ENCODE data around the gene ARHGAP42. TPM values are rescaled to one million over a fixed set of nuclear protein-coding genes. Genes with fewer than 3 reads are reported as not detected.
"Not testable (repeated sequence)": the region's sequence is repeated elsewhere in the genome, so short reads cannot be mapped to it uniquely, and the experiment has no call there.

ARHGAP42 gene
- total RNA-seq, 1 experiment from 2014 or later, result 7.1 TPM

DNA sequence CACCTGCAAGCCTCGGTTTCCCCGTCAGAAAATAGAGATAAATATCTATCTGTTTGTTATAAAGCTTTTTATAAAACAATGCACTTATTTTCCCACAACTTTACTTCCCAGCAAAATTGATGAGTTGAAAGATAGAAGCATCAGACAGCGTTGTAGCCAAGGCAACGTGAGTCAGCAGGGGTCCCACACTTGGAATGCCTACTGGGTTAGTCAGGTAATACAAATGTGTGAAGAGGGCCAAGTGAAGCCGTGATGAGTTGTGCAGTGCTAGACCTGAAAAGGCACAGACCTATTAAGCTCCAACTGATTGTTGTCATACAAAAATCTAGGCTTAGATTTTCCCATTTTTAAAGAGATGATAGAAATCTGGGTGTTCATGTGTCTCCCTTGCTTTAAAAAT, 323.8 kb downstream of the ARHGAP42 start:
- TF ChIP-seq, protein P1, sequence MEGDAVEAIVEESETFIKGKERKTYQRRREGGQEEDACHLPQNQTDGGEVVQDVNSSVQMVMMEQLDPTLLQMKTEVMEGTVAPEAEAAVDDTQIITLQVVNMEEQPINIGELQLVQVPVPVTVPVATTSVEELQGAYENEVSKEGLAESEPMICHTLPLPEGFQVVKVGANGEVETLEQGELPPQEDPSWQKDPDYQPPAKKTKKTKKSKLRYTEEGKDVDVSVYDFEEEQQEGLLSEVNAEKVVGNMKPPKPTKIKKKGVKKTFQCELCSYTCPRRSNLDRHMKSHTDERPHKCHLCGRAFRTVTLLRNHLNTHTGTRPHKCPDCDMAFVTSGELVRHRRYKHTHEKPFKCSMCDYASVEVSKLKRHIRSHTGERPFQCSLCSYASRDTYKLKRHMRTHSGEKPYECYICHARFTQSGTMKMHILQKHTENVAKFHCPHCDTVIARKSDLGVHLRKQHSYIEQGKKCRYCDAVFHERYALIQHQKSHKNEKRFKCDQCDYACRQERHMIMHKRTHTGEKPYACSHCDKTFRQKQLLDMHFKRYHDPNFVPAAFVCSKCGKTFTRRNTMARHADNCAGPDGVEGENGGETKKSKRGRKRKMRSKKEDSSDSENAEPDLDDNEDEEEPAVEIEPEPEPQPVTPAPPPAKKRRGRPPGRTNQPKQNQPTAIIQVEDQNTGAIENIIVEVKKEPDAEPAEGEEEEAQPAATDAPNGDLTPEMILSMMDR (IDR thresholded peaks at IDR 0.05), result no peak
- TF ChIP-seq TCF7L2 (IDR thresholded peaks at IDR 0.05; ENCODE audit: low read depth, low read length), result no peak
- TF ChIP-seq, protein P2, sequence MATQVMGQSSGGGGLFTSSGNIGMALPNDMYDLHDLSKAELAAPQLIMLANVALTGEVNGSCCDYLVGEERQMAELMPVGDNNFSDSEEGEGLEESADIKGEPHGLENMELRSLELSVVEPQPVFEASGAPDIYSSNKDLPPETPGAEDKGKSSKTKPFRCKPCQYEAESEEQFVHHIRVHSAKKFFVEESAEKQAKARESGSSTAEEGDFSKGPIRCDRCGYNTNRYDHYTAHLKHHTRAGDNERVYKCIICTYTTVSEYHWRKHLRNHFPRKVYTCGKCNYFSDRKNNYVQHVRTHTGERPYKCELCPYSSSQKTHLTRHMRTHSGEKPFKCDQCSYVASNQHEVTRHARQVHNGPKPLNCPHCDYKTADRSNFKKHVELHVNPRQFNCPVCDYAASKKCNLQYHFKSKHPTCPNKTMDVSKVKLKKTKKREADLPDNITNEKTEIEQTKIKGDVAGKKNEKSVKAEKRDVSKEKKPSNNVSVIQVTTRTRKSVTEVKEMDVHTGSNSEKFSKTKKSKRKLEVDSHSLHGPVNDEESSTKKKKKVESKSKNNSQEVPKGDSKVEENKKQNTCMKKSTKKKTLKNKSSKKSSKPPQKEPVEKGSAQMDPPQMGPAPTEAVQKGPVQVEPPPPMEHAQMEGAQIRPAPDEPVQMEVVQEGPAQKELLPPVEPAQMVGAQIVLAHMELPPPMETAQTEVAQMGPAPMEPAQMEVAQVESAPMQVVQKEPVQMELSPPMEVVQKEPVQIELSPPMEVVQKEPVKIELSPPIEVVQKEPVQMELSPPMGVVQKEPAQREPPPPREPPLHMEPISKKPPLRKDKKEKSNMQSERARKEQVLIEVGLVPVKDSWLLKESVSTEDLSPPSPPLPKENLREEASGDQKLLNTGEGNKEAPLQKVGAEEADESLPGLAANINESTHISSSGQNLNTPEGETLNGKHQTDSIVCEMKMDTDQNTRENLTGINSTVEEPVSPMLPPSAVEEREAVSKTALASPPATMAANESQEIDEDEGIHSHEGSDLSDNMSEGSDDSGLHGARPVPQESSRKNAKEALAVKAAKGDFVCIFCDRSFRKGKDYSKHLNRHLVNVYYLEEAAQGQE (IDR thresholded peaks at IDR 0.05; ENCODE audit: insufficient read depth in 1 of 2, low read depth in 2 of 2, low read length in 1 of 2), result no peak
- no peak for TF ChIP-seq SIN3A (IDR thresholded peaks at IDR 0.05; ENCODE audit: borderline replicate concordance, insufficient read depth, low read depth, low read length)
- no peak for TF ChIP-seq POLR2AphosphoS5 (IDR thresholded peaks at IDR 0.05; ENCODE audit: low read depth, low read length)

DNA sequence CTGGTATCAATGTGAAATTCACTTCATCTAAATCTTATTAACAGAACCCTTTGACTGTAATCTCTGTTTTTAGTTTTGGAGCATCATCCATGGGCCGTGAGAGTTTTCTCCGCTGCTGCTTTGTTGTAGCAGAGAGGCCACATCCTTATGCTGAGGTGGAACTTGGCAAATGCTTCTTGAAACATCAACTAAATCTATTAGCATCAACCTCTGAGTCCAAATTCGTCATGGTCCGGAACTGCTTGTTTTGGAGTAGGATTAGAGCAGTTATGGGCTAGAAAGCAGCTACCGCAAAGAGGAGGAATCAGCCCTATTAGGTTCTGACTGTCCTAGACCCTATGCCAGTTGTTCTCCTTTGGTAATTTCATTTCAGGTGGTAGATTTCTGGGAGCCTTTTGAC, 324.8 kb downstream of the ARHGAP42 start:
- ChIA-PET POLR2A (no interaction called here), CTCF (interaction anchor here (0.7 kb wide), 1 partner anchor 14 kb away, joined by 3 read pairs; no protein-coding TSS in a partner anchor)
- Histone ChIP-seq H3K36me3 (ENCODE audit: control insufficient read depth, insufficient read depth, low read length) (no peaks in the 10 kb centered on the region), H3K27me3 (ENCODE audit: control insufficient read depth, insufficient read depth, low read length) (0 out of 2 replicates have a peak, but pooled peaks cover 2% of the 10 kb centered on the region), H3K27ac (ENCODE audit: low read length) (no peak overlapping the region), H3K9me3 (ENCODE audit: control insufficient read depth, insufficient read depth, low read depth, low read length) (no peaks in the 10 kb centered on the region), H3K4me3 (ENCODE audit: low read depth in 2 of 2, low read length in 2 of 2) (no peak overlapping the region), H3K4me1 (ENCODE audit: control insufficient read depth, insufficient read depth, low read length) (no peaks in the 10 kb centered on the region)
- intact Hi-C loops (cut with micrococcal nuclease; ENCODE audit: unreplicated experiment), result no loop called here
- in situ Hi-C loops (cut with HindIII; ENCODE audit: low pct_unique_long_range_greater_than_20kb, low sequenced_read_pairs), result no loop called here
- TF ChIP-seq POLR2AphosphoS5 (IDR thresholded peaks at IDR 0.05; ENCODE audit: low read depth, low read length) (no peak), TCF7L2 (IDR thresholded peaks at IDR 0.05; ENCODE audit: low read depth, low read length) (no peak), SIN3A (IDR thresholded peaks at IDR 0.05; ENCODE audit: borderline replicate concordance, insufficient read depth, low read depth, low read length) (no peak)
- TF ChIP-seq, protein P2 (IDR thresholded peaks at IDR 0.05; ENCODE audit: insufficient read depth in 1 of 2, low read depth in 2 of 2, low read length in 1 of 2), result no peak
- TF ChIP-seq, protein P1 (IDR thresholded peaks at IDR 0.05), result no peak
- no TSS peak for BruUV-seq (replicated peaks)
- DNase-seq (ENCODE audit: low read depth, low spot score), result no peak
- no peak for ATAC-seq

More for the DNA sequence above, 323.8 kb downstream of the ARHGAP42 start:
- H3K9me3 ChIP-seq (ENCODE audit: control insufficient read depth, insufficient read depth, low read depth, low read length), result no peaks in the 10 kb centered on the region
- H3K36me3 ChIP-seq (ENCODE audit: control insufficient read depth, insufficient read depth, low read length), result no peaks in the 10 kb centered on the region
- ChIA-PET CTCF (no interaction called here), POLR2A (no interaction called here)
- H3K4me3 ChIP-seq (ENCODE audit: low read depth in 2 of 2, low read length in 2 of 2), result no peak overlapping the region
- H3K27me3 ChIP-seq (ENCODE audit: control insufficient read depth, insufficient read depth, low read length), result 0 out of 2 replicates have a peak, but pooled peaks cover 2% of the 10 kb centered on the region
- ATAC-seq (no peak), DNase-seq (ENCODE audit: low read depth, low spot score) (no peak)
- in situ Hi-C loops (cut with HindIII; ENCODE audit: low pct_unique_long_range_greater_than_20kb, low sequenced_read_pairs) (no loop called here), intact Hi-C loops (cut with micrococcal nuclease; ENCODE audit: unreplicated experiment) (no loop called here)
- H3K4me1 ChIP-seq (ENCODE audit: control insufficient read depth, insufficient read depth, low read length), result no peaks in the 10 kb centered on the region
- no TSS peak for BruUV-seq (replicated peaks)
- no peak overlapping the region for H3K27ac ChIP-seq (ENCODE audit: low read length)

DNA sequence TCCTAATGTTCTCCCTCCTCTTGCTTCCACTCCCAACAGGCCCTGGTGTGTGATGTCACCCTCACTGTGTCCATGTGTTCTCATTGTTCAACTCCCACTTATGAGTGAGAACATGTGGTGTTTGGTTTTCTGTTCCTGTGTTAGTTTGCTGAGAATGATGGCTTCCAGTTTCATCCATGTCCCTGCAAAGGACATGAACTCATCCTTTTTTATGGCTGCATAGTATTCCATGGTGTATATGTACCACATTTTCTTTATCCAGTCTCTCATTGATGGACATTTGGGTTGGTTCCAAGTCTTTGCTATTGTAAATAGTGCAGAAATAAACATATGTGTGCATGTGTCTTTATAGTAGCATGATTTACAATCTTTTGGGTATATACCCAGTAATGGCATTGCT, 326.6 kb downstream of the ARHGAP42 start:
- H3K4me3 ChIP-seq (ENCODE audit: low read depth in 2 of 2, low read length in 2 of 2); intact Hi-C loops (cut with micrococcal nuclease; ENCODE audit: unreplicated experiment); H3K27me3 ChIP-seq (ENCODE audit: control insufficient read depth, insufficient read depth, low read length); BruUV-seq (replicated peaks); ATAC-seq; in situ Hi-C loops (cut with HindIII; ENCODE audit: low pct_unique_long_range_greater_than_20kb, low sequenced_read_pairs); CTCF ChIA-PET; POLR2A ChIA-PET; DNase-seq (ENCODE audit: low read depth, low spot score); H3K36me3 ChIP-seq (ENCODE audit: control insufficient read depth, insufficient read depth, low read length); H3K9me3 ChIP-seq (ENCODE audit: control insufficient read depth, insufficient read depth, low read depth, low read length); H3K4me1 ChIP-seq (ENCODE audit: control insufficient read depth, insufficient read depth, low read length); H3K27ac ChIP-seq (ENCODE audit: low read length): not testable (repeated sequence)

Measured in Panc1 (cell line).